ENCODE data around the gene CCDC91.

Gene CCDC91

GRCh38 chr12:28574746-28575592 lies 384.7 kb downstream of the CCDC91 start:
- H3K27ac ChIP-seq (ENCODE audit: low read depth, low read length): no peak overlapping the region
- no peak overlapping the region for H3K4me3 ChIP-seq (ENCODE audit: low read depth, low read length)
- H3K36me3 ChIP-seq (ENCODE audit: insufficient read depth, low read length): no peaks in the 10 kb centered on the region
- no peaks in the 10 kb centered on the region for H3K79me2 ChIP-seq (ENCODE audit: control insufficient read depth, insufficient read depth, low read length, unreplicated experiment)
- no peak overlapping the region for H2AFZ ChIP-seq (ENCODE audit: low read length, unreplicated experiment)
- H3K4me1 ChIP-seq (ENCODE audit: control insufficient read depth, insufficient read depth, low read length, unreplicated experiment): peaks cover 12% of the 10 kb centered on the region
- H3K27me3 ChIP-seq (ENCODE audit: insufficient read depth, low read length): no peaks in the 10 kb centered on the region

GRCh38 chr12:28575593-28576205 lies 385.4 kb downstream of the CCDC91 start:
- H2AFZ ChIP-seq (ENCODE audit: low read length, unreplicated experiment): no peak overlapping the region
- no peaks in the 10 kb centered on the region for H3K79me2 ChIP-seq (ENCODE audit: control insufficient read depth, insufficient read depth, low read length, unreplicated experiment)
- no peak overlapping the region for H3K4me3 ChIP-seq (ENCODE audit: low read depth, low read length)
- H3K36me3 ChIP-seq (ENCODE audit: insufficient read depth, low read length): no peaks in the 10 kb centered on the region
- H3K4me1 ChIP-seq (ENCODE audit: control insufficient read depth, insufficient read depth, low read length, unreplicated experiment): peaks cover 6% of the 10 kb centered on the region
- no peaks in the 10 kb centered on the region for H3K27me3 ChIP-seq (ENCODE audit: insufficient read depth, low read length)
- H3K27ac ChIP-seq (ENCODE audit: low read depth, low read length): no peak overlapping the region

- no peak overlapping the region for H3K27ac ChIP-seq (ENCODE audit: low read depth, low read length)
- no peaks in the 10 kb centered on the region for H3K27me3 ChIP-seq (ENCODE audit: insufficient read depth, low read length)
- H3K79me2 ChIP-seq (ENCODE audit: control insufficient read depth, insufficient read depth, low read length, unreplicated experiment): no peaks in the 10 kb centered on the region
- no peak overlapping the region for H2AFZ ChIP-seq (ENCODE audit: low read length, unreplicated experiment)
- H3K36me3 ChIP-seq (ENCODE audit: insufficient read depth, low read length): no peaks in the 10 kb centered on the region
- H3K4me1 ChIP-seq (ENCODE audit: control insufficient read depth, insufficient read depth, low read length, unreplicated experiment): peaks cover 6% of the 10 kb centered on the region
- H3K4me3 ChIP-seq (ENCODE audit: low read depth, low read length): no peak overlapping the region
These were observed 388.1 kb downstream of the CCDC91 start for GRCh38 chr12:28578361-28578760.

GRCh38 chr12:28578833-28579252 lies 388.6 kb downstream of the CCDC91 start:
- Histone ChIP-seq H3K4me3 (ENCODE audit: low read depth, low read length) (no peak overlapping the region), H3K27ac (ENCODE audit: low read depth, low read length) (no peak overlapping the region), H3K36me3 (ENCODE audit: insufficient read depth, low read length) (no peaks in the 10 kb centered on the region), H2AFZ (ENCODE audit: low read length, unreplicated experiment) (no peak overlapping the region), H3K27me3 (ENCODE audit: insufficient read depth, low read length) (no peaks in the 10 kb centered on the region), H3K4me1 (ENCODE audit: control insufficient read depth, insufficient read depth, low read length, unreplicated experiment) (peaks cover 6% of the 10 kb centered on the region), H3K79me2 (ENCODE audit: control insufficient read depth, insufficient read depth, low read length, unreplicated experiment) (no peaks in the 10 kb centered on the region)

GRCh38 chr12:28582672-28583376 lies 392.6 kb downstream of the CCDC91 start:
- no peak overlapping the region for H3K27ac ChIP-seq (ENCODE audit: low read depth, low read length)
- no peaks in the 10 kb centered on the region for H3K36me3 ChIP-seq (ENCODE audit: insufficient read depth, low read length)
- H2AFZ ChIP-seq (ENCODE audit: low read length, unreplicated experiment): no peak overlapping the region
- H3K4me3 ChIP-seq (ENCODE audit: low read depth, low read length): no peak overlapping the region
- H3K79me2 ChIP-seq (ENCODE audit: control insufficient read depth, insufficient read depth, low read length, unreplicated experiment): no peaks in the 10 kb centered on the region
- peaks cover 6% of the 10 kb centered on the region for H3K4me1 ChIP-seq (ENCODE audit: control insufficient read depth, insufficient read depth, low read length, unreplicated experiment)
- no peaks in the 10 kb centered on the region for H3K27me3 ChIP-seq (ENCODE audit: insufficient read depth, low read length)

GRCh38 chr12:28583701-28584261 lies 393.5 kb downstream of the CCDC91 start:
- Histone ChIP-seq H2AFZ (ENCODE audit: low read length, unreplicated experiment) (no peak overlapping the region), H3K36me3 (ENCODE audit: insufficient read depth, low read length) (no peaks in the 10 kb centered on the region), H3K27me3 (ENCODE audit: insufficient read depth, low read length) (no peaks in the 10 kb centered on the region), H3K27ac (ENCODE audit: low read depth, low read length) (no peak overlapping the region), H3K4me3 (ENCODE audit: low read depth, low read length) (no peak overlapping the region), H3K4me1 (ENCODE audit: control insufficient read depth, insufficient read depth, low read length, unreplicated experiment) (peaks cover 4% of the 10 kb centered on the region), H3K79me2 (ENCODE audit: control insufficient read depth, insufficient read depth, low read length, unreplicated experiment) (no peaks in the 10 kb centered on the region)

- H3K4me1 ChIP-seq (ENCODE audit: control insufficient read depth, insufficient read depth, low read length, unreplicated experiment): no peaks in the 10 kb centered on the region
- no peaks in the 10 kb centered on the region for H3K27me3 ChIP-seq (ENCODE audit: insufficient read depth, low read length)
- no peaks in the 10 kb centered on the region for H3K36me3 ChIP-seq (ENCODE audit: insufficient read depth, low read length)
- no peaks in the 10 kb centered on the region for H3K79me2 ChIP-seq (ENCODE audit: control insufficient read depth, insufficient read depth, low read length, unreplicated experiment)
- H3K4me3 ChIP-seq (ENCODE audit: low read depth, low read length): no peak overlapping the region
- no peak overlapping the region for H3K27ac ChIP-seq (ENCODE audit: low read depth, low read length)
- H2AFZ ChIP-seq (ENCODE audit: low read length, unreplicated experiment): no peak overlapping the region
These were observed 394.9 kb downstream of the CCDC91 start for GRCh38 chr12:28585146-28585545.

- no peaks in the 10 kb centered on the region for H3K27me3 ChIP-seq (ENCODE audit: insufficient read depth, low read length)
- no peaks in the 10 kb centered on the region for H3K4me1 ChIP-seq (ENCODE audit: control insufficient read depth, insufficient read depth, low read length, unreplicated experiment)
- H3K79me2 ChIP-seq (ENCODE audit: control insufficient read depth, insufficient read depth, low read length, unreplicated experiment): no peaks in the 10 kb centered on the region
- H2AFZ ChIP-seq (ENCODE audit: low read length, unreplicated experiment): no peak overlapping the region
- H3K27ac ChIP-seq (ENCODE audit: low read depth, low read length): no peak overlapping the region
- no peaks in the 10 kb centered on the region for H3K36me3 ChIP-seq (ENCODE audit: insufficient read depth, low read length)
- no peak overlapping the region for H3K4me3 ChIP-seq (ENCODE audit: low read depth, low read length)
These were observed 396.2 kb downstream of the CCDC91 start for GRCh38 chr12:28586481-28586880.

- no peak overlapping the region for H2AFZ ChIP-seq (ENCODE audit: low read length, unreplicated experiment)
These were observed 401.6 kb downstream of the CCDC91 start for GRCh38 chr12:28591831-28592230.

More at GRCh38 chr12:28591831-28592230, 401.6 kb downstream of the CCDC91 start:
- no peak overlapping the region for H3K4me3 ChIP-seq (ENCODE audit: low read depth, low read length)
- no peaks in the 10 kb centered on the region for H3K4me1 ChIP-seq (ENCODE audit: control insufficient read depth, insufficient read depth, low read length, unreplicated experiment)
- no peaks in the 10 kb centered on the region for H3K27me3 ChIP-seq (ENCODE audit: insufficient read depth, low read length)
- no peak overlapping the region for H3K27ac ChIP-seq (ENCODE audit: low read depth, low read length)
- H3K79me2 ChIP-seq (ENCODE audit: control insufficient read depth, insufficient read depth, low read length, unreplicated experiment): no peaks in the 10 kb centered on the region
- H3K36me3 ChIP-seq (ENCODE audit: insufficient read depth, low read length): no peaks in the 10 kb centered on the region

All from ACC112 (cell line).